GM18870 (cell line): ENCODE measurements around the gene GHRL.

ENCODE experiments used
- ATAC-seq: cut with Tn5 transposase; IDR thresholded peaks from one replicate; pipeline ENCODE4 v1.9.1; 2021; ENCODE audit warnings: moderate library complexity; ENCODE audit not compliant: unreplicated experiment

The GHRL gene

GRCh38 chr3:10328460-10329071 is 35.8 kb upstream of the GHRL start:
- ATAC-seq = no peak

GRCh38 chr3:10327592-10327991 is 34.8 kb upstream of the GHRL start:
- no peak for ATAC-seq

GRCh38 chr3:10322352-10322710 is 29.6 kb upstream of the GHRL start:
- ATAC-seq = no peak

GRCh38 chr3:10321630-10322351 is 29.0 kb upstream of the GHRL start:
- ATAC-seq = no peak

GRCh38 chr3:10320320-10320677 is 27.6 kb upstream of the GHRL start:
- no peak for ATAC-seq

GRCh38 chr3:10319804-10320203 is 27.1 kb upstream of the GHRL start:
- no peak for ATAC-seq

- ATAC-seq = no peak
These were observed 26.5 kb upstream of the GHRL start for GRCh38 chr3:10319251-10319650.

GRCh38 chr3:10317961-10318350 is 25.2 kb upstream of the GHRL start:
- ATAC-seq = no peak

GRCh38 chr3:10317311-10317960 is 24.7 kb upstream of the GHRL start:
- no peak for ATAC-seq

GRCh38 chr3:10315771-10316344 is 23.1 kb upstream of the GHRL start:
- ATAC-seq = no peak

GRCh38 chr3:10315101-10315500 is 22.4 kb upstream of the GHRL start:
- ATAC-seq = no peak

- ATAC-seq = no peak
These were observed 20.1 kb upstream of the GHRL start for GRCh38 chr3:10312861-10313260.

- no peak for ATAC-seq
These were observed 19.6 kb upstream of the GHRL start for GRCh38 chr3:10312391-10312790.

- ATAC-seq = no peak
These were observed 19.0 kb upstream of the GHRL start for GRCh38 chr3:10311710-10312109.

GRCh38 chr3:10310578-10310977 is 17.8 kb upstream of the GHRL start:
- ATAC-seq = no peak

GRCh38 chr3:10309736-10310135 is 17.0 kb upstream of the GHRL start:
- ATAC-seq = no peak

GRCh38 chr3:10308678-10309077 is 15.9 kb upstream of the GHRL start:
- ATAC-seq = no peak

- ATAC-seq = no peak
These were observed 13.4 kb upstream of the GHRL start for GRCh38 chr3:10306156-10306555.

GRCh38 chr3:10305331-10305902 is 12.7 kb upstream of the GHRL start:
- ATAC-seq = no peak

- ATAC-seq = no peak
These were observed 12.2 kb upstream of the GHRL start for GRCh38 chr3:10304905-10305304.

GRCh38 chr3:10303785-10304184 is 11.0 kb upstream of the GHRL start:
- ATAC-seq = no peak

GRCh38 chr3:10303105-10303504 is 10.4 kb upstream of the GHRL start:
- no peak for ATAC-seq
